ENCODE measurements around the gene TRAPPC4. TPM values are rescaled to one million over a fixed set of nuclear protein-coding genes. Genes with fewer than 3 reads are reported as not detected.
A peak's percentile ranks its signal among the peaks of the same experiment; 100 is the strongest.
"Not testable (repeated sequence)": the region's sequence is repeated elsewhere in the genome, so short reads cannot be mapped to it uniquely, and the experiment has no call there.

Gene TRAPPC4
- polyA plus RNA-seq (ENCODE audit: insufficient read length): 36.3 TPM

GRCh38 chr11:119018074-119018938, at the start of gene TRAPPC4, which contains the start of gene RPS25:
Gene TRAPPC4, plus strand, starts transcription at chr11:119018766. Its CDS starts 30 bp downstream, at chr11:119018796.
Gene RPS25, minus strand, starts transcription at chr11:119018343. Its CDS starts 59 bp downstream, at chr11:119018284.
- DNase-seq: peak; percentile 97

- not testable (repeated sequence) for DNase-seq
Measured at GRCh38 chr11:118969508-118969907, 49.1 kb upstream of the TRAPPC4 start.

- DNase-seq: no peak
Measured at GRCh38 chr11:118971646-118972045, 46.9 kb upstream of the TRAPPC4 start, which contains the start of gene FOXR1. Gene FOXR1, plus strand, starts transcription at chr11:118971761. Its CDS starts 171 bp downstream, at chr11:118971932.

- no peak for DNase-seq
Measured at GRCh38 chr11:118973985-118974384, 44.6 kb upstream of the TRAPPC4 start.

- no peak for DNase-seq
Measured at GRCh38 chr11:118975771-118976709, 42.5 kb upstream of the TRAPPC4 start.

GRCh38 chr11:118979434-118979833, 39.1 kb upstream of the TRAPPC4 start:
- no peak for DNase-seq

GRCh38 chr11:118980191-118980881, 38.2 kb upstream of the TRAPPC4 start:
- no peak for DNase-seq

GRCh38 chr11:118984337-118984736, 34.2 kb upstream of the TRAPPC4 start:
- DNase-seq: not testable (repeated sequence)

GRCh38 chr11:118984825-118985224, 33.7 kb upstream of the TRAPPC4 start:
- DNase-seq: no peak

GRCh38 chr11:118988280-118988679, 30.3 kb upstream of the TRAPPC4 start:
- no peak for DNase-seq

GRCh38 chr11:118991486-118992038, 27.0 kb upstream of the TRAPPC4 start:
- not testable (repeated sequence) for DNase-seq

- peak; percentile 34 for DNase-seq
Measured at GRCh38 chr11:118996926-118997626, 21.5 kb upstream of the TRAPPC4 start.

- DNase-seq: peak; percentile 92
Measured at GRCh38 chr11:118997627-118998387, 20.8 kb upstream of the TRAPPC4 start, which contains the start of gene CENATAC. Gene CENATAC, plus strand, starts transcription at chr11:118998138. Its CDS starts 60 bp downstream, at chr11:118998198.

GRCh38 chr11:118998388-118998717, 20.2 kb upstream of the TRAPPC4 start:
- DNase-seq: no peak

GRCh38 chr11:118998822-118999221, 19.7 kb upstream of the TRAPPC4 start:
- DNase-seq: no peak

- DNase-seq: no peak
Measured at GRCh38 chr11:119000906-119001305, 17.7 kb upstream of the TRAPPC4 start.

GRCh38 chr11:119006656-119007055, 11.9 kb upstream of the TRAPPC4 start:
- DNase-seq: no peak

- no peak for DNase-seq
Measured at GRCh38 chr11:119011476-119012053, 7.0 kb upstream of the TRAPPC4 start.

GRCh38 chr11:119012629-119013170, 5.9 kb upstream of the TRAPPC4 start:
- DNase-seq: no peak
